ENCODE results near the gene CCDC93.
"Not testable (repeated sequence)": the region's sequence is repeated elsewhere in the genome, so short reads cannot be mapped to it uniquely, and the experiment has no call there.

CCDC93 gene

GRCh38 chr2:117952228-117952627 lies 61.6 kb downstream of the CCDC93 start:
- DNase-seq, result no peak

GRCh38 chr2:117949806-117950205 lies 64.1 kb downstream of the CCDC93 start:
- DNase-seq, result no peak

GRCh38 chr2:117948615-117949014 lies 65.3 kb downstream of the CCDC93 start:
- no peak for DNase-seq

- DNase-seq, result no peak
These were observed 68.6 kb downstream of the CCDC93 start for GRCh38 chr2:117945296-117945695.

GRCh38 chr2:117944816-117945215 lies 69.1 kb downstream of the CCDC93 start:
- no peak for DNase-seq

GRCh38 chr2:117943013-117943672 lies 70.7 kb downstream of the CCDC93 start:
- no peak for DNase-seq

GRCh38 chr2:117942551-117942950 lies 71.3 kb downstream of the CCDC93 start:
- no peak for DNase-seq

- no peak for DNase-seq
These were observed 72.2 kb downstream of the CCDC93 start for GRCh38 chr2:117941693-117942092.

GRCh38 chr2:117940436-117940835 lies 73.4 kb downstream of the CCDC93 start:
- no peak for DNase-seq

- no peak for DNase-seq
These were observed 75.3 kb downstream of the CCDC93 start for GRCh38 chr2:117938611-117939010.

- no peak for DNase-seq
These were observed 76.9 kb downstream of the CCDC93 start for GRCh38 chr2:117936871-117937428.

- no peak for DNase-seq
These were observed 77.9 kb downstream of the CCDC93 start for GRCh38 chr2:117935954-117936353.

GRCh38 chr2:117935456-117935855 lies 78.4 kb downstream of the CCDC93 start:
- no peak for DNase-seq

- DNase-seq, result no peak
These were observed 80.0 kb downstream of the CCDC93 start for GRCh38 chr2:117933884-117934354.

- DNase-seq, result no peak
These were observed 81.9 kb downstream of the CCDC93 start for GRCh38 chr2:117931978-117932377.

GRCh38 chr2:117931266-117931665 lies 82.6 kb downstream of the CCDC93 start:
- no peak for DNase-seq

- DNase-seq, result no peak
These were observed 83.1 kb downstream of the CCDC93 start for GRCh38 chr2:117930775-117931174.

GRCh38 chr2:117923471-117923870 lies 90.4 kb downstream of the CCDC93 start:
- DNase-seq, result not testable (repeated sequence)

GRCh38 chr2:117921520-117921919 lies 92.3 kb downstream of the CCDC93 start:
- no peak for DNase-seq

GRCh38 chr2:117918608-117919007 lies 95.3 kb downstream of the CCDC93 start:
- no peak for DNase-seq

GRCh38 chr2:117917223-117917917 lies 96.5 kb downstream of the CCDC93 start:
- no peak for DNase-seq

- no peak for DNase-seq
These were observed 110.9 kb downstream of the CCDC93 start for GRCh38 chr2:117902933-117903332.

- DNase-seq, result no peak
These were observed 125.0 kb downstream of the CCDC93 start for GRCh38 chr2:117888897-117889296.

- DNase-seq, result no peak
These were observed 128.6 kb downstream of the CCDC93 start for GRCh38 chr2:117885308-117885707.
